Mesendoderm (in vitro differentiated cells): ENCODE data around the gene NOSIP.
A peak's percentile ranks its signal among the peaks of the same experiment; 100 is the strongest.

Experiments used
- DNase-seq: peaks from one replicate; pipeline ENCODE4 v3.0.0; 2013
- H2AK5ac ChIP-seq: 2 replicates; pipeline ENCODE4 v1.6.1; 2013; ENCODE audit warnings: low read length, inconsistent platforms
- H2BK120ac ChIP-seq: 2 replicates; pipeline ENCODE4 v1.6.1; 2013; ENCODE audit warnings: low read depth, mild to moderate bottlenecking, low read length, moderate library complexity, mixed read lengths
- H2BK15ac ChIP-seq: replicated peaks from 2 replicates; pipeline ENCODE4 v1.6.1; 2013; ENCODE audit warnings: low read depth, mild to moderate bottlenecking, moderate library complexity
- H2BK5ac ChIP-seq: 2 replicates; pipeline ENCODE4 v1.6.1; 2013; ENCODE audit warnings: low read length, inconsistent platforms
- H3K18ac ChIP-seq: 2 replicates; pipeline ENCODE4 v1.6.1; 2013; ENCODE audit warnings: mild to moderate bottlenecking, low read length, mixed read lengths
- H3K23ac ChIP-seq: one replicate; pipeline ENCODE4 v1.6.1; 2013; ENCODE audit warnings: low read length
- H3K27ac ChIP-seq: 2 replicates; pipeline ENCODE4 v1.5.1; 2013; ENCODE audit warnings: low read depth, mild to moderate bottlenecking, inconsistent platforms, low read length, moderate library complexity
- H3K27me3 ChIP-seq: 2 replicates; pipeline ENCODE4 v1.6.1; 2013; ENCODE audit warnings: low read length, control low read depth, mild to moderate bottlenecking, inconsistent platforms; ENCODE audit not compliant: insufficient read depth, poor library complexity
- H3K36me3 ChIP-seq: 2 replicates; pipeline ENCODE4 v1.6.1; 2013; ENCODE audit warnings: low read length, inconsistent platforms; ENCODE audit not compliant: control insufficient read depth, insufficient read depth
- H3K4ac ChIP-seq: one replicate; pipeline ENCODE4 v1.6.1; 2013; ENCODE audit warnings: low read depth, mild to moderate bottlenecking, low read length, moderate library complexity
- H3K4me1 ChIP-seq: 2 replicates; pipeline ENCODE4 v1.6.1; 2013; ENCODE audit warnings: low read depth, low read length, inconsistent platforms; ENCODE audit not compliant: control insufficient read depth
- H3K4me2 ChIP-seq: 2 replicates; pipeline ENCODE4 v1.6.1; 2013; ENCODE audit warnings: low read length
- H3K4me3 ChIP-seq: 2 replicates; pipeline ENCODE4 v1.5.1; 2013; ENCODE audit warnings: mild to moderate bottlenecking, low read length
- H3K56ac ChIP-seq: one replicate; pipeline ENCODE4 v1.6.1; 2013; ENCODE audit warnings: low read length
- H3K79me1 ChIP-seq: 2 replicates; pipeline ENCODE4 v1.6.1; 2013; ENCODE audit warnings: low read length, inconsistent platforms
- H3K79me2 ChIP-seq: 2 replicates; pipeline ENCODE4 v1.6.1; 2013; ENCODE audit warnings: mild to moderate bottlenecking, low read length; ENCODE audit not compliant: control insufficient read depth, insufficient read depth
- H3K9ac ChIP-seq: 2 replicates; pipeline ENCODE4 v1.6.1; 2013; ENCODE audit warnings: low read length, inconsistent platforms
- H4K5ac ChIP-seq: one replicate; pipeline ENCODE4 v1.6.1; 2013; ENCODE audit warnings: low read length
- H4K8ac ChIP-seq: one replicate; pipeline ENCODE4 v1.6.1; 2013; ENCODE audit warnings: low read depth, mild to moderate bottlenecking, control low read depth, low read length, moderate library complexity
- WGBS: extraction: QIAGEN DNeasy Blood & Tissue Kit; methylation state at CpG from one replicate; pipeline ENCODE4 v1.1.7; 2013; ENCODE audit warnings: low lambda C conversion rate, missing lambda C conversion rate; ENCODE audit not compliant: insufficient coverage; ENCODE audit errors: extremely low coverage; 5-methylcytosine and 5-hydroxymethylcytosine counted together

NOSIP gene

GRCh38 chr19:49553451-49554271 is 26.7 kb downstream of the NOSIP start:
- no CpG with 5 or more reads among the region's 10 CpGs for WGBS
- Histone ChIP-seq H3K27ac (no peak overlapping the region), H3K36me3 (peaks cover 9% of the 10 kb centered on the region)

GRCh38 chr19:49552749-49553148 is 27.6 kb downstream of the NOSIP start:
- Histone ChIP-seq H3K27me3 (no peaks in the 10 kb centered on the region), H3K23ac (no peak overlapping the region), H2BK5ac (no peak overlapping the region), H3K56ac (no peak overlapping the region), H3K18ac (no peak overlapping the region), H3K4me3 (no peak overlapping the region), H2AK5ac (no peak overlapping the region), H3K9ac (no peak overlapping the region), H2BK15ac (no peak overlapping the region), H4K8ac (no peak overlapping the region), H4K5ac (no peak overlapping the region), H2BK120ac (no peak overlapping the region), H3K4me2 (no peak overlapping the region), H3K27ac (no peak overlapping the region), H3K4ac (no peak overlapping the region), H3K36me3 (peaks cover 7% of the 10 kb centered on the region), H3K79me1 (no peaks in the 10 kb centered on the region), H3K79me2 (no peaks in the 10 kb centered on the region), H3K4me1 (no peaks in the 10 kb centered on the region)
- WGBS: no CpG with 5 or more reads among the region's 11 CpGs
- DNase-seq: no peak

More at GRCh38 chr19:49553451-49554271, 26.7 kb downstream of the NOSIP start:
- Histone ChIP-seq H2BK120ac (no peak overlapping the region), H3K56ac (no peak overlapping the region), H3K79me2 (no peaks in the 10 kb centered on the region), H2BK15ac (no peak overlapping the region), H3K79me1 (no peaks in the 10 kb centered on the region), H3K4ac (no peak overlapping the region), H3K18ac (no peak overlapping the region), H3K4me2 (no peak overlapping the region), H3K4me1 (no peaks in the 10 kb centered on the region), H3K27me3 (no peaks in the 10 kb centered on the region), H4K5ac (no peak overlapping the region), H3K4me3 (no peak overlapping the region), H3K9ac (no peak overlapping the region), H4K8ac (no peak overlapping the region), H2BK5ac (no peak overlapping the region), H3K23ac (no peak overlapping the region), H2AK5ac (no peak overlapping the region)
- no peak for DNase-seq

- no CpG with 5 or more reads among the region's 7 CpGs for WGBS
- H2BK5ac ChIP-seq: no peak overlapping the region
- H2BK15ac ChIP-seq: no peak overlapping the region
- DNase-seq: no peak
- H3K27ac ChIP-seq: no peak overlapping the region
- no peak overlapping the region for H2AK5ac ChIP-seq
- no peak overlapping the region for H2BK120ac ChIP-seq
- H3K4ac ChIP-seq: no peak overlapping the region
- no peak overlapping the region for H4K5ac ChIP-seq
- no peaks in the 10 kb centered on the region for H3K27me3 ChIP-seq
- H3K36me3 ChIP-seq: peaks cover 4% of the 10 kb centered on the region
- no peak overlapping the region for H3K56ac ChIP-seq
- H3K4me1 ChIP-seq: no peaks in the 10 kb centered on the region
- H3K4me2 ChIP-seq: no peak overlapping the region
- H3K79me1 ChIP-seq: no peaks in the 10 kb centered on the region
- no peak overlapping the region for H3K23ac ChIP-seq
- H3K18ac ChIP-seq: no peak overlapping the region
- no peaks in the 10 kb centered on the region for H3K79me2 ChIP-seq
- no peak overlapping the region for H4K8ac ChIP-seq
- H3K4me3 ChIP-seq: no peak overlapping the region
- H3K9ac ChIP-seq: no peak overlapping the region
Observed at GRCh38 chr19:49551531-49551930, 28.8 kb downstream of the NOSIP start.

GRCh38 chr19:49549045-49549444 is 31.3 kb downstream of the NOSIP start:
- no peak overlapping the region for H3K23ac ChIP-seq
- H3K4me1 ChIP-seq: no peaks in the 10 kb centered on the region
- no peaks in the 10 kb centered on the region for H3K36me3 ChIP-seq
- WGBS: no CpG with 5 or more reads among the region's 13 CpGs
- H3K4me3 ChIP-seq: no peak overlapping the region
- no peak overlapping the region for H3K18ac ChIP-seq
- H3K9ac ChIP-seq: no peak overlapping the region
- H2BK15ac ChIP-seq: no peak overlapping the region
- H3K56ac ChIP-seq: no peak overlapping the region
- H2AK5ac ChIP-seq: no peak overlapping the region
- no peak overlapping the region for H4K8ac ChIP-seq
- no peak overlapping the region for H3K4ac ChIP-seq
- no peak overlapping the region for H2BK120ac ChIP-seq
- no peak overlapping the region for H2BK5ac ChIP-seq
- H3K27me3 ChIP-seq: no peaks in the 10 kb centered on the region
- H4K5ac ChIP-seq: no peak overlapping the region
- no peaks in the 10 kb centered on the region for H3K79me1 ChIP-seq
- no peaks in the 10 kb centered on the region for H3K79me2 ChIP-seq
- DNase-seq: no peak
- no peak overlapping the region for H3K4me2 ChIP-seq
- no peak overlapping the region for H3K27ac ChIP-seq

- Histone ChIP-seq H3K4ac (no peak overlapping the region), H4K8ac (no peak overlapping the region), H2BK15ac (no peak overlapping the region), H2BK120ac (no peak overlapping the region), H3K79me1 (no peaks in the 10 kb centered on the region), H2BK5ac (no peak overlapping the region), H3K18ac (no peak overlapping the region), H3K79me2 (no peaks in the 10 kb centered on the region), H3K36me3 (no peaks in the 10 kb centered on the region), H3K4me3 (no peak overlapping the region), H4K5ac (no peak overlapping the region), H3K4me2 (no peak overlapping the region), H2AK5ac (no peak overlapping the region), H3K23ac (no peak overlapping the region), H3K27me3 (no peaks in the 10 kb centered on the region), H3K56ac (no peak overlapping the region), H3K27ac (no peak overlapping the region), H3K4me1 (no peaks in the 10 kb centered on the region), H3K9ac (no peak overlapping the region)
- no CpG with 5 or more reads among the region's 9 CpGs for WGBS
- DNase-seq: peak; percentile 92
Observed at GRCh38 chr19:49546825-49547565, 33.4 kb downstream of the NOSIP start.
